WTC11 (cell line): ENCODE data around the gene WFS1. TPM values are rescaled to one million over a fixed set of nuclear protein-coding genes. Genes with fewer than 3 reads are reported as not detected.

ENCODE experiments used
- ATAC-seq: fragments of 200-7000 bp; cut with Tn5 transposase; 2 replicates; pipeline ENCODE4 v1.10.0; 2021; ENCODE audit warnings: mild to moderate bottlenecking, moderate library complexity
- CTCF ChIA-PET: fragments of 300-600 bp; sonication (Branson Sonifier 250); formaldehyde crosslinking; loops from one replicate; lab custom pipeline; 2021; ENCODE audit warnings: antibody characterized with exemption; lab: Charles Lee
- POLR2A ChIA-PET: fragments of 350-600 bp; sonication (Branson Sonifier 250); formaldehyde crosslinking; loops from one replicate; lab custom pipeline; 2021; ENCODE audit warnings: antibody characterized with exemption; lab: Charles Lee
- DNase-seq: peaks from one replicate; pipeline ENCODE4 v3.0.0; 2021; ENCODE audit warnings: low spot score
- H3K27ac Mint-ChIP-seq: 2 replicates; pipeline ENCODE4 v1.8.0; 2021; ENCODE audit warnings: mixed read lengths
- H3K27me3 Mint-ChIP-seq: 2 replicates; pipeline ENCODE4 v1.8.0; 2021; ENCODE audit warnings: low read depth, mild to moderate bottlenecking, moderate library complexity, mixed read lengths
- H3K36me3 Mint-ChIP-seq: 2 replicates; pipeline ENCODE4 v1.8.0; 2021; ENCODE audit warnings: mixed read lengths
- H3K4me1 Mint-ChIP-seq: 2 replicates; pipeline ENCODE4 v1.8.0; 2022; ENCODE audit warnings: mixed read lengths
- H3K4me3 Mint-ChIP-seq: 2 replicates; pipeline ENCODE4 v1.8.0; 2021; ENCODE audit warnings: mild to moderate bottlenecking, moderate library complexity, mixed read lengths
- H3K9me3 Mint-ChIP-seq: 2 replicates; pipeline ENCODE4 v1.8.0; 2021; ENCODE audit warnings: mixed read lengths
- ATF2 ChIP-seq: sonication (generic); formaldehyde crosslinking; IDR thresholded peaks from 2 replicates; pipeline ENCODE4 v1.8.1; 2022; ENCODE audit warnings: low read depth, missing genetic modification reagents, borderline replicate concordance
- CBFB ChIP-seq: sonication (generic); formaldehyde crosslinking; IDR thresholded peaks from 2 replicates; pipeline ENCODE4 v1.8.1; 2022; ENCODE audit warnings: mild to moderate bottlenecking, low read depth, missing genetic modification reagents
- CDX4 ChIP-seq: fragments of 250-450 bp; sonication (Bioruptor Pico); IDR thresholded peaks from 2 replicates; pipeline ENCODE4 v1.9.0; 2021; ENCODE audit warnings: moderate library complexity, mild to moderate bottlenecking, inconsistent platforms, borderline replicate concordance
- CREB1 ChIP-seq: sonication (generic); formaldehyde crosslinking; IDR thresholded peaks from 2 replicates; pipeline ENCODE4 v1.8.0; 2023; ENCODE audit warnings: mild to moderate bottlenecking, missing genetic modification reagents
- CTCF ChIP-seq: fragments of 200-600 bp; IDR thresholded peaks from 2 replicates; pipeline ENCODE4 v1.8.0; 2022; ENCODE audit warnings: antibody characterized with exemption
- E2F4 ChIP-seq: sonication (generic); formaldehyde crosslinking; IDR thresholded peaks from 2 replicates; pipeline ENCODE4 v1.8.1; 2022; ENCODE audit warnings: low read depth, mild to moderate bottlenecking, moderate library complexity, missing genetic modification reagents, borderline replicate concordance
- E2F5 ChIP-seq: sonication (generic); formaldehyde crosslinking; IDR thresholded peaks from 2 replicates; pipeline ENCODE4 v1.8.1; 2022; ENCODE audit warnings: mild to moderate bottlenecking, moderate library complexity, missing genetic modification reagents
- FOXJ3 ChIP-seq: sonication (generic); formaldehyde crosslinking; IDR thresholded peaks from 2 replicates; pipeline ENCODE4 v1.9.0; 2021; ENCODE audit warnings: missing genetic modification reagents, mild to moderate bottlenecking, borderline replicate concordance
- MAX ChIP-seq: sonication (generic); formaldehyde crosslinking; IDR thresholded peaks from 2 replicates; pipeline ENCODE4 v1.8.0; 2022; ENCODE audit warnings: mild to moderate bottlenecking, missing genetic modification reagents
- NR2C2 ChIP-seq: sonication (generic); formaldehyde crosslinking; IDR thresholded peaks from 2 replicates; pipeline ENCODE4 v1.8.0; 2022; ENCODE audit warnings: mild to moderate bottlenecking, missing genetic modification reagents
- NR3C1 ChIP-seq: sonication (generic); formaldehyde crosslinking; conservative IDR thresholded peaks from 2 replicates; pipeline ENCODE4 v1.8.1; 2023; ENCODE audit warnings: low read depth, mild to moderate bottlenecking, missing genetic modification reagents
- OVOL2 ChIP-seq: fragments of 250-450 bp; sonication (Bioruptor Pico); IDR thresholded peaks from 2 replicates; pipeline ENCODE4 v1.9.0; 2021; ENCODE audit warnings: mild to moderate bottlenecking, borderline replicate concordance
- SMAD4 ChIP-seq: sonication (generic); formaldehyde crosslinking; IDR thresholded peaks from 2 replicates; pipeline ENCODE4 v1.8.0; 2022; ENCODE audit warnings: mild to moderate bottlenecking, missing genetic modification reagents
- TEAD1 ChIP-seq: sonication (generic); formaldehyde crosslinking; IDR thresholded peaks from 2 replicates; pipeline ENCODE4 v1.8.0; 2022; ENCODE audit warnings: mild to moderate bottlenecking, missing genetic modification reagents
- USF1 ChIP-seq: sonication (generic); formaldehyde crosslinking; IDR thresholded peaks from 2 replicates; pipeline ENCODE4 v1.8.0; 2022; ENCODE audit warnings: mild to moderate bottlenecking, missing genetic modification reagents
- ZNF121 ChIP-seq: sonication (generic); formaldehyde crosslinking; IDR thresholded peaks from 2 replicates; pipeline ENCODE4 v1.8.0; 2023; ENCODE audit warnings: missing genetic modification reagents
- ZNF219 ChIP-seq: sonication (generic); formaldehyde crosslinking; IDR thresholded peaks from 2 replicates; pipeline ENCODE4 v1.8.0; 2023; ENCODE audit warnings: missing genetic modification reagents, mild to moderate bottlenecking, borderline replicate concordance
- ZNF396 ChIP-seq: fragments of 250-450 bp; sonication (Bioruptor Pico); IDR thresholded peaks from 2 replicates; pipeline ENCODE4 v1.8.0; 2021; ENCODE audit warnings: mild to moderate bottlenecking, moderate library complexity, borderline replicate concordance
- ZNF512 ChIP-seq: sonication (generic); formaldehyde crosslinking; IDR thresholded peaks from 2 replicates; pipeline ENCODE4 v1.8.1; 2022; ENCODE audit warnings: missing genetic modification reagents, borderline replicate concordance
- total RNA-seq: library from RNA; stranded (reverse); gene quantifications from 3 replicates; pipeline ENCODE4 v1.2.3, GENCODE V29; 2021

Gene WFS1
- total RNA-seq, 1 experiment from 2014 or later: 34.7 TPM

GRCh38 chr4:6248394-6248793 is 21.3 kb upstream of the WFS1 start (continued):
- TF ChIP-seq NR2C2: no peak
- TF ChIP-seq E2F5 (CRISPR knock-in tag): no peak

GRCh38 chr4:6250235-6250983 is 19.2 kb upstream of the WFS1 start:
- Mint-ChIP-seq H3K4me3 (peak overlapping the region; percentile 54), H3K36me3 (no peaks in the 10 kb centered on the region), H3K27ac (no peak overlapping the region), H3K9me3 (no peaks in the 10 kb centered on the region), H3K27me3 (peaks cover 6% of the 10 kb centered on the region), H3K4me1 (peaks cover 18% of the 10 kb centered on the region)
- TF ChIP-seq CTCF: peak; percentile 80
- no peak for TF ChIP-seq TEAD1
- CTCF ChIA-PET: interaction anchor here (0.6 to 31.0 kb wide), 69 partner anchors 10 to 1265 kb away, joined by 3 to 713 read pairs (median 4); partner anchors contain the start of genes JAKMIP1 and WFS1
- POLR2A ChIA-PET: interaction anchor here (0.6 kb wide), 1 partner anchor 77 kb away, joined by 3 read pairs; no protein-coding TSS in a partner anchor
- DNase-seq (peak; percentile 43), ATAC-seq (peak; percentile 70)

GRCh38 chr4:6250984-6251295 is 18.7 kb upstream of the WFS1 start:
- ChIA-PET CTCF (interaction anchor here (0.6 to 31.0 kb wide), 68 partner anchors 9 to 1265 kb away, joined by 3 to 713 read pairs (median 4); partner anchors contain the start of genes JAKMIP1 and WFS1), POLR2A (interaction anchor here (0.6 kb wide), 1 partner anchor 76 kb away, joined by 3 read pairs; no protein-coding TSS in a partner anchor)
- DNase-seq (no peak), ATAC-seq (no peak)
- peaks cover 3% of the 10 kb centered on the region for H3K27me3 Mint-ChIP-seq
- no peak overlapping the region for H3K27ac Mint-ChIP-seq
- no peaks in the 10 kb centered on the region for H3K9me3 Mint-ChIP-seq
- no peak overlapping the region for H3K4me3 Mint-ChIP-seq
- H3K36me3 Mint-ChIP-seq: no peaks in the 10 kb centered on the region
- peaks cover 18% of the 10 kb centered on the region for H3K4me1 Mint-ChIP-seq
- TF ChIP-seq ATF2 (CRISPR knock-in tag) (no peak), NR3C1 (no peak), E2F5 (CRISPR knock-in tag) (no peak), CBFB (CRISPR knock-in tag) (no peak), MAX (no peak), E2F4 (CRISPR knock-in tag) (no peak), OVOL2 (no peak), CDX4 (CRISPR knock-in tag) (no peak), USF1 (no peak), ZNF512 (CRISPR knock-in tag) (no peak), SMAD4 (CRISPR knock-in tag) (no peak), CTCF (no peak), FOXJ3 (no peak), ZNF396 (CRISPR knock-in tag) (no peak), ZNF121 (CRISPR knock-in tag) (no peak), ZNF219 (no peak), CREB1 (CRISPR knock-in tag) (no peak)
